Natural killer cell (primary cell): ENCODE data around the gene EPS15. TPM values are rescaled to one million over a fixed set of nuclear protein-coding genes. Genes with fewer than 3 reads are reported as not detected.

Source experiments
- ATAC-seq, 3 donors: fragments of 150-1000 bp in 2 of 3; fragments of 200-7000 bp in 1 of 3; cut with Tn5 transposase; 1 replicate in 1 of 3; 2 replicates in 2 of 3; pipeline ENCODE4 v1.10.0; 2021; ENCODE audit warnings: mild to moderate bottlenecking in 2 of 3, moderate library complexity in 2 of 3
- DNase-seq, 2 donors: peaks; one replicate each; pipeline versions ENCODE4 v3.0.0 to v3.0.0-alpha.2; 2013 to 2021; ENCODE audit warnings: mixed read lengths in 1 of 2
- H3K27ac ChIP-seq: one replicate; pipeline ENCODE4 v1.5.1; 2013; ENCODE audit warnings: mild to moderate bottlenecking, low read length
- H3K27me3 ChIP-seq: one replicate; pipeline ENCODE4 v1.6.1; 2013; ENCODE audit warnings: low read length; ENCODE audit not compliant: control insufficient read depth, insufficient read depth
- H3K36me3 ChIP-seq: one replicate; pipeline ENCODE4 v1.6.1; 2013; ENCODE audit warnings: low read length; ENCODE audit not compliant: control insufficient read depth, insufficient read depth
- H3K4me1 ChIP-seq: one replicate; pipeline ENCODE4 v1.6.1; 2013; ENCODE audit warnings: low read length; ENCODE audit not compliant: control insufficient read depth, insufficient read depth
- H3K4me3 ChIP-seq: one replicate; pipeline ENCODE4 v1.5.1; 2013; ENCODE audit warnings: low read length
- H3K9me3 ChIP-seq: one replicate; pipeline ENCODE4 v1.6.1; 2013; ENCODE audit warnings: low read length; ENCODE audit not compliant: control insufficient read depth, insufficient read depth
- H3K27ac Mint-ChIP-seq, 2 donors: one replicate each; pipeline ENCODE4 v1.8.0; 2022; ENCODE audit warnings: mild to moderate bottlenecking in 2 of 2, mixed read lengths in 2 of 2, moderate library complexity in 1 of 2
- H3K27me3 Mint-ChIP-seq, 2 donors: one replicate each; pipeline ENCODE4 v1.8.0; 2022; ENCODE audit warnings: low read depth in 2 of 2, mixed read lengths in 2 of 2
- H3K36me3 Mint-ChIP-seq: one replicate; pipeline ENCODE4 v1.8.0; 2022; ENCODE audit warnings: mixed read lengths
- H3K4me1 Mint-ChIP-seq, 2 donors: one replicate each; pipeline ENCODE4 v1.8.0; 2022; ENCODE audit warnings: mixed read lengths in 2 of 2
- H3K4me3 Mint-ChIP-seq: one replicate; pipeline ENCODE4 v1.8.0; 2022; ENCODE audit warnings: mild to moderate bottlenecking, moderate library complexity, mixed read lengths
- H3K9me3 Mint-ChIP-seq, 2 donors: one replicate each; pipeline ENCODE4 v1.8.0; 2022; ENCODE audit warnings: mixed read lengths in 2 of 2
- WGBS: methylation state at CpG from one replicate; pipeline ENCODE4 v1.1.7; 2013; ENCODE audit warnings: missing lambda C conversion rate; ENCODE audit not compliant: insufficient coverage; 5-methylcytosine and 5-hydroxymethylcytosine counted together
- intact Hi-C: fragments of 100-400 bp; cut with micrococcal nuclease; formaldehyde crosslinking; loops from one replicate; pipeline ENCODE4 v1.14.2; 2022
- total RNA-seq, 4 donors: library from RNA; stranded (reverse); fragments of 120-200 nt in 1 of 4; gene quantifications; one replicate each; pipeline versions ENCODE4 v1.2.3 to v1.2.4, GENCODE V29; 2013 to 2022
- TF ChIP-seq, protein P1 (sequence below): fragments of 200-600 bp; IDR thresholded peaks from one replicate; pipeline ENCODE4 v1.8.0; 2022; ENCODE audit warnings: antibody characterized with exemption

The EPS15 gene
- total RNA-seq, result 100 to 1,000 TPM in 1 of 3 donors, 10 to 100 TPM in 2; 92.7 to 127 (median 93.5) TPM
- 119 TPM for total RNA-seq (2013)

DNA sequence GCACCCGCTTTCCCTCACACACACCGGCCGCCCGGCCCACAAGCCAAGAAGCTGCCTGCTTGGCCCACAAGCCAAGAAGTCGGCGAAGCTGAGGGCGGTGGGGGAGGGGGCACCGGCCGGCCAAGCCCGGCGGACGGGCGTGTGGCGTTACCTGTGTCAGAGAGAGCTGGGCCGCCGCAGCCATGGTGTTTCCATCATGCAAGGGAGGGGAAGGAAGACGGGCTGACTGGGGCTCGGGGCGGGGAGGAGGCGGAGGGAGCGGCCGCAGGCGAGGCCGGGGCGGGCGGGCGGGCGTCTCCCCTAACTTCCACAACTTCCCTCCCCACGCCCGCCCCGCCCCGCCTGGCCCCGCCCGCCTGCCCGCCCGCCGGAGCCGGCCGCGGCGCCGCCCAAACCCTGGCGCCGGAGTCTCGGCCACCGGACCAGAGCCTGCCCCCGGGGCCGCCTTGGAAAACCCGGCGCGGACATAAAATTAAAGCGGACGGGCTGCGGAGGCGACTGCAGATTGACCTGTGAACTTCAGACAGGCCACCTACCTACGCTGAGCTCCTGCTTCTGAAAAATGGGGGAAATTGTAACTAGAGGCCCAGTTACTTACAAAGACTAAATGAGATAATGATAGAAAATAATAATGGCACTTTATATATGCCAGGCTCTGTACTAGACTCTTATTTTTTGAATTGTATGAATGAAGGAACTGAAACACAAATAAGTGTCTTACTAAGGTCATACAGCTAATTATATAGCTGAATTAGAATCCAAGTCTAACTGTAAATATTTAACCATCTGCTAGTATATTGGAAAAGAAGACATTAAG, at the start of gene EPS15:
Gene EPS15, minus strand, starts transcription at position 219 of the 817 bp plus-strand sequence. Its CDS starts 35 bp downstream, at position 184.
- H3K27ac Mint-ChIP-seq, result peak within 1 kb of the TSS; percentile 93
- Histone ChIP-seq H3K36me3 (no peaks in the 10 kb centered on the region), H3K4me1 (peaks cover 25% of the 10 kb centered on the region), H3K27ac (peak within 1 kb of the TSS; percentile 82), H3K9me3 (no peaks in the 10 kb centered on the region), H3K27me3 (no peaks in the 10 kb centered on the region), H3K4me3 (peak within 1 kb of the TSS; percentile 90)
- peak within 1 kb of the TSS; percentile 97 for H3K4me3 Mint-ChIP-seq
- peak; percentile 58 to 82 (median 73) for ATAC-seq
- peaks cover 59 to 62% of the 10 kb centered on the region in 2 donors for H3K4me1 Mint-ChIP-seq
- H3K27me3 Mint-ChIP-seq, result no peaks in the 10 kb centered on the region
- intact Hi-C loops, result loop anchor here (5.0 to 10.0 kb wide), 2 partner anchors 77 to 554 kb away; partner anchors contain the start of gene FAF1
- no peaks in the 10 kb centered on the region for H3K36me3 Mint-ChIP-seq
- peak; percentile 80 to 88 for DNase-seq
- 2% methylated on average over 44 of the region's 56 CpGs for WGBS
- H3K9me3 Mint-ChIP-seq, result peaks cover 0 to 4% of the 10 kb centered on the region in 2 donors
- TF ChIP-seq, protein P1, sequence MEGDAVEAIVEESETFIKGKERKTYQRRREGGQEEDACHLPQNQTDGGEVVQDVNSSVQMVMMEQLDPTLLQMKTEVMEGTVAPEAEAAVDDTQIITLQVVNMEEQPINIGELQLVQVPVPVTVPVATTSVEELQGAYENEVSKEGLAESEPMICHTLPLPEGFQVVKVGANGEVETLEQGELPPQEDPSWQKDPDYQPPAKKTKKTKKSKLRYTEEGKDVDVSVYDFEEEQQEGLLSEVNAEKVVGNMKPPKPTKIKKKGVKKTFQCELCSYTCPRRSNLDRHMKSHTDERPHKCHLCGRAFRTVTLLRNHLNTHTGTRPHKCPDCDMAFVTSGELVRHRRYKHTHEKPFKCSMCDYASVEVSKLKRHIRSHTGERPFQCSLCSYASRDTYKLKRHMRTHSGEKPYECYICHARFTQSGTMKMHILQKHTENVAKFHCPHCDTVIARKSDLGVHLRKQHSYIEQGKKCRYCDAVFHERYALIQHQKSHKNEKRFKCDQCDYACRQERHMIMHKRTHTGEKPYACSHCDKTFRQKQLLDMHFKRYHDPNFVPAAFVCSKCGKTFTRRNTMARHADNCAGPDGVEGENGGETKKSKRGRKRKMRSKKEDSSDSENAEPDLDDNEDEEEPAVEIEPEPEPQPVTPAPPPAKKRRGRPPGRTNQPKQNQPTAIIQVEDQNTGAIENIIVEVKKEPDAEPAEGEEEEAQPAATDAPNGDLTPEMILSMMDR, result no peak

DNA sequence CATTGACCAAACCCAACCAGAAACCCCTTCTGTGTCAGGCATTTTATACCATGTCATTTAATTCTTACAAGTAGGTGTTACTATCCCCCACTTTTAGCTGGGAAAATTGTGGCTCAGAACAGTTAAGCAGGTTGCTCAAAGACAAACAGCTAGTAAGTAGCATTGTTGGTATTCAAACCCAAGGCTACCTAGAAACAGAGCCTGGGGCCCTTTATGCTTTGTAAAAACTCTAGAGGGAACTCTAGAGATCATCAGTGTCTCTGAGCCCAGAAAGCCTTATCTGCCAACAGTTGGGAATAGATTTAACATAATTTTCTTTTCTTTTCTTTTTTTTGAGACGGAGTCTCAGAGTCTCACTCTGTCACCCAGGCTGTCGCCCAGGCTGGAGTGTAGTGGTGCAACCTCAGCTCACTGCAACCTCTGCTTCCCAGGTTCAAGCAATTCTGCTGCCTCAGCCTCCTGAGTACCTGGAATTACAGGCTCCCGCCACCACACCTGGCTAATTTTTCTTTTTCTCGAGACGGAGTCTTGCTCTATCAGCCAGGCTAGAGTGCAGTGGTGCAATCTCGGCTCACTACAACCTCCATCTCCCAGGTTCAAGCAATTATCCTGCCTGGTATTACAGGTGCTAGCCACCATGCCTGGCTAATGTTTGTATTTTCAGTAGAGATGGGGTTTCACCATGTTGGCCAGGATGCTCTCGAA, 49.3 kb upstream of the EPS15 start:
- Histone ChIP-seq H3K4me3 (no peak overlapping the region), H3K36me3 (no peaks in the 10 kb centered on the region), H3K4me1 (peaks cover 11% of the 10 kb centered on the region), H3K27ac (no peak overlapping the region), H3K9me3 (no peaks in the 10 kb centered on the region), H3K27me3 (no peaks in the 10 kb centered on the region)
- TF ChIP-seq, protein P1, result no peak
- intact Hi-C loops, result no loop called here
- no peak for ATAC-seq
- H3K4me1 Mint-ChIP-seq, result peaks cover 0 to 16% of the 10 kb centered on the region in 2 donors
- H3K9me3 Mint-ChIP-seq, result no peaks in the 10 kb centered on the region
- H3K36me3 Mint-ChIP-seq, result no peaks in the 10 kb centered on the region
- 90% methylated on average over 7 of the region's 7 CpGs for WGBS
- DNase-seq, result no peak
- no peak overlapping the region for H3K27ac Mint-ChIP-seq
- H3K4me3 Mint-ChIP-seq, result no peak overlapping the region
- no peaks in the 10 kb centered on the region for H3K27me3 Mint-ChIP-seq

DNA sequence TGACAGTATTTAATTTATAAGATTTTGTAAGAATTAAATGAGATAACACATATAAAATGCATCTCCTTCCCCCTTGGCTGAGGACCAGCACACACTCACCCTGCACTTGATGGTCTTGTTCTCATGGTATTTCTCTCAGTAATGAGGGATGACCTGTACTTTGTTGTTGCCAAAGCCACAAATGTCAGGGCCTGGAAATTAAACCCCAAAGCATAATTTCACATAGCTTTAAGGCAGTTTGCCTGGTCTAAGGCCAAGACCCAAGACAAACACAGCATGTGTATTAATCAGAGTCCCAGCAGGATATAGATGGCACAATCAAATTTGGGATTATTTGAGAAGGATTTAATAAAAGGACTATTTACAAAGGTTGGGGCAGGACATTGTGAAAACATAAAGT, 48.6 kb upstream of the EPS15 start:
- peaks cover 11% of the 10 kb centered on the region for H3K4me1 ChIP-seq
- H3K9me3 Mint-ChIP-seq, result no peaks in the 10 kb centered on the region

More for the DNA sequence above, 48.6 kb upstream of the EPS15 start:
- ATAC-seq (no peak), DNase-seq (no peak)
- no peak overlapping the region for H3K27ac Mint-ChIP-seq
- Histone ChIP-seq H3K27ac (no peak overlapping the region), H3K4me3 (no peak overlapping the region), H3K36me3 (no peaks in the 10 kb centered on the region), H3K9me3 (no peaks in the 10 kb centered on the region), H3K27me3 (no peaks in the 10 kb centered on the region)
- TF ChIP-seq, protein P1, result no peak
- H3K36me3 Mint-ChIP-seq, result no peaks in the 10 kb centered on the region
- H3K4me3 Mint-ChIP-seq, result no peak overlapping the region
- intact Hi-C loops, result no loop called here
- no peaks in the 10 kb centered on the region for H3K27me3 Mint-ChIP-seq
- H3K4me1 Mint-ChIP-seq, result peaks cover 0 to 16% of the 10 kb centered on the region in 2 donors
